Measurements from ENCODE around the gene CNTNAP5. TPM values are rescaled to one million over a fixed set of nuclear protein-coding genes. Genes with fewer than 3 reads are reported as not detected.

Gene CNTNAP5
- total and polyA plus RNA-seq, 2 experiments from 2014 or later: 0.28 TPM; not detected in 1

- no peaks in the 10 kb centered on the region for H3K9me3 ChIP-seq (ENCODE audit: low read depth)
- H3K36me3 ChIP-seq (replicated peaks; ENCODE audit: insufficient read depth, low read depth): no peaks in the 10 kb centered on the region
- no peaks in the 10 kb centered on the region for H4K20me1 ChIP-seq (ENCODE audit: insufficient read depth, poor library complexity, severe bottlenecking)
- H3K27me3 ChIP-seq: no peaks in the 10 kb centered on the region
- WGBS (ENCODE audit: low lambda C conversion rate, missing lambda C conversion rate): 29% methylated on average over 6 of the region's 6 CpGs
- no peak overlapping the region for H2AFZ ChIP-seq
- no peaks in the 10 kb centered on the region for H3K79me2 ChIP-seq
- TF ChIP-seq EZH2 (IDR thresholded peaks at IDR 0.05; ENCODE audit: borderline replicate concordance) (no peak), EZH2phosphoT487 (IDR thresholded peaks at IDR 0.05; ENCODE audit: low read depth, severe bottlenecking, unreplicated experiment) (no peak), CTCF (IDR thresholded peaks at IDR 0.05; ENCODE audit: poor library complexity) (no peak)
- H3K4me3 ChIP-seq: no peak overlapping the region
- DNase-seq (ENCODE audit: low spot score): peak; percentile 28
- H3K4me1 ChIP-seq (ENCODE audit: insufficient read depth): peaks cover 4% of the 10 kb centered on the region
- peak overlapping the region; percentile 11 for H3K27ac ChIP-seq
- peak overlapping the region; percentile 40 for H3K4me2 ChIP-seq
- H3K9me2 ChIP-seq (replicated peaks; ENCODE audit: insufficient read depth): no peaks in the 10 kb centered on the region
These were observed 55.4 kb downstream of the CNTNAP5 start for GRCh38 chr2:124080281-124081153.

GRCh38 chr2:124081154-124081716 is 56.1 kb downstream of the CNTNAP5 start:
- DNase-seq (ENCODE audit: low spot score): peak; percentile 22
- Histone ChIP-seq H3K79me2 (no peaks in the 10 kb centered on the region), H3K4me1 (ENCODE audit: insufficient read depth) (peaks cover 4% of the 10 kb centered on the region), H3K4me2 (no peak overlapping the region), H2AFZ (no peak overlapping the region), H3K9me2 (replicated peaks; ENCODE audit: insufficient read depth) (no peaks in the 10 kb centered on the region), H3K9me3 (ENCODE audit: low read depth) (no peaks in the 10 kb centered on the region), H3K27ac (peak overlapping the region; percentile 11), H3K36me3 (replicated peaks; ENCODE audit: insufficient read depth, low read depth) (no peaks in the 10 kb centered on the region), H4K20me1 (ENCODE audit: insufficient read depth, poor library complexity, severe bottlenecking) (no peaks in the 10 kb centered on the region), H3K4me3 (no peak overlapping the region), H3K27me3 (no peaks in the 10 kb centered on the region)
- TF ChIP-seq EZH2phosphoT487 (IDR thresholded peaks at IDR 0.05; ENCODE audit: low read depth, severe bottlenecking, unreplicated experiment) (no peak), CTCF (IDR thresholded peaks at IDR 0.05; ENCODE audit: poor library complexity) (no peak), EZH2 (IDR thresholded peaks at IDR 0.05; ENCODE audit: borderline replicate concordance) (no peak)
- WGBS (ENCODE audit: low lambda C conversion rate, missing lambda C conversion rate): 44% methylated on average over 1 of the region's 1 CpG

GRCh38 chr2:124088616-124089015 is 63.5 kb downstream of the CNTNAP5 start:
- Histone ChIP-seq H3K27me3 (no peaks in the 10 kb centered on the region), H3K9me2 (replicated peaks; ENCODE audit: insufficient read depth) (no peaks in the 10 kb centered on the region), H3K36me3 (replicated peaks; ENCODE audit: insufficient read depth, low read depth) (no peaks in the 10 kb centered on the region), H3K27ac (no peak overlapping the region), H3K4me1 (ENCODE audit: insufficient read depth) (no peaks in the 10 kb centered on the region), H3K4me2 (no peak overlapping the region), H3K9me3 (ENCODE audit: low read depth) (no peaks in the 10 kb centered on the region), H4K20me1 (ENCODE audit: insufficient read depth, poor library complexity, severe bottlenecking) (no peaks in the 10 kb centered on the region), H2AFZ (no peak overlapping the region), H3K79me2 (no peaks in the 10 kb centered on the region), H3K4me3 (no peak overlapping the region)
- no peak for TF ChIP-seq EZH2 (IDR thresholded peaks at IDR 0.05; ENCODE audit: borderline replicate concordance)
- TF ChIP-seq EZH2phosphoT487 (IDR thresholded peaks at IDR 0.05; ENCODE audit: low read depth, severe bottlenecking, unreplicated experiment): no peak
- TF ChIP-seq CTCF (IDR thresholded peaks at IDR 0.05; ENCODE audit: poor library complexity): no peak
- peak; percentile 15 for DNase-seq (ENCODE audit: low spot score)
- 56% methylated on average over 2 of the region's 2 CpGs for WGBS (ENCODE audit: low lambda C conversion rate, missing lambda C conversion rate)
